Gastrocnemius medialis (tissue), 4 donors: ENCODE data around the gene ARID5A.

Experiments
- CTCF ChIP-seq, 5 experiments: fragments of 450-650 bp in 3 of 5; fragments of 200-600 bp in 2 of 5; sonication (generic) in 2 of 5; IDR thresholded peaks in 4 of 5; conservative IDR thresholded peaks in 1 of 5; 1 replicate in 4 of 5; 2 replicates in 1 of 5; pipeline ENCODE4 v1.5.1; 2016 to 2019; ENCODE audit warnings: antibody characterized with exemption in 5 of 5, mild to moderate bottlenecking in 3 of 5, moderate library complexity in 3 of 5
- POLR2A ChIP-seq, 2 donors: fragments of 450-650 bp; IDR thresholded peaks; one replicate each; pipeline ENCODE4 v1.6.1; 2017; ENCODE audit warnings: antibody characterized with exemption in 2 of 2, mild to moderate bottlenecking in 2 of 2, moderate library complexity in 2 of 2

GRCh38 chr2:96512341-96512740 is 24.2 kb upstream of the ARID5A start:
- no peak for TF ChIP-seq CTCF (IDR thresholded peaks at IDR 0.05 in 4 of 5, conservative IDR thresholded peaks at IDR 0.05 in 1 of 5)
- no peak for TF ChIP-seq POLR2A (IDR thresholded peaks at IDR 0.05)
